NCI-H2081 (cell line): ENCODE data around the gene HLTF.
"Not testable (repeated sequence)": the region's sequence is repeated elsewhere in the genome, so short reads cannot be mapped to it uniquely, and the experiment has no call there.

ENCODE experiments used
- DNase-seq, 2 experiments: peaks; one replicate each; lab custom pipeline; 2025; lab: John Stamatoyannopoulos, UW

Gene HLTF

GRCh38 chr3:149086232-149086988, at the start of gene HLTF:
TSS of gene HLTF (minus strand) at chr3:149086533. CDS start at chr3:149086336, 197 bp downstream.
- peak; percentile 99 to 100 for DNase-seq

- no peak for DNase-seq
These were observed 48.2 kb upstream of the HLTF start for GRCh38 chr3:149134575-149134974.

- no peak for DNase-seq
These were observed 45.3 kb upstream of the HLTF start for GRCh38 chr3:149131589-149131988.

GRCh38 chr3:149129326-149130205, 43.2 kb upstream of the HLTF start, which contains the start of gene HPS3:
TSS of gene HPS3 (plus strand) at chr3:149129638. CDS start at chr3:149129724, 86 bp downstream.
- DNase-seq = peak; percentile 93 to 96

- no peak for DNase-seq
These were observed 42.5 kb upstream of the HLTF start for GRCh38 chr3:149128821-149129220.

- no peak for DNase-seq
These were observed 36.6 kb upstream of the HLTF start for GRCh38 chr3:149122721-149123578.

GRCh38 chr3:149120051-149120972, 34.0 kb upstream of the HLTF start:
- peak; percentile 41 to 73 for DNase-seq

GRCh38 chr3:149119466-149119865, 33.1 kb upstream of the HLTF start:
- DNase-seq = no peak

GRCh38 chr3:149118724-149119123, 32.4 kb upstream of the HLTF start:
- no peak for DNase-seq

- DNase-seq = no peak
These were observed 28.8 kb upstream of the HLTF start for GRCh38 chr3:149115114-149115513.

- no peak for DNase-seq
These were observed 28.1 kb upstream of the HLTF start for GRCh38 chr3:149114458-149114857.

- DNase-seq = no peak
These were observed 18.2 kb upstream of the HLTF start for GRCh38 chr3:149104484-149104883.

- DNase-seq = no peak
These were observed 15.3 kb upstream of the HLTF start for GRCh38 chr3:149101641-149102040.

GRCh38 chr3:149101154-149101553, 14.8 kb upstream of the HLTF start:
- DNase-seq = no peak

GRCh38 chr3:149097987-149098386, 11.7 kb upstream of the HLTF start:
- DNase-seq = not testable (repeated sequence)

- DNase-seq = no peak
These were observed 9.2 kb upstream of the HLTF start for GRCh38 chr3:149095487-149095886.

- no peak for DNase-seq
These were observed 5.7 kb upstream of the HLTF start for GRCh38 chr3:149091983-149092382.

- DNase-seq = no peak
These were observed 4.6 kb upstream of the HLTF start for GRCh38 chr3:149090907-149091306.

GRCh38 chr3:149090461-149090860, 4.1 kb upstream of the HLTF start:
- no peak for DNase-seq

GRCh38 chr3:149089395-149089794, 3.1 kb upstream of the HLTF start:
- DNase-seq = no peak

- DNase-seq = no peak
These were observed 875 bp upstream of the HLTF start for GRCh38 chr3:149087208-149087607.
